K562 (cell line): ENCODE data around the gene SLFN14. TPM values are rescaled to one million over a fixed set of nuclear protein-coding genes. Genes with fewer than 3 reads are reported as not detected.

ENCODE experiments used
- polyA plus RNA-seq, 8 experiments: library from polyadenylated mRNA; depleted of rRNA in 4 of 8; stranded (reverse) in 5 of 8; unstranded in 3 of 8; fragments of >200 nt; fragmentation: Nextera tagmentation in 2 of 8; fragmentation: Illumina TruSeq in 1 of 8; extraction: Ambion mirVana in 2 of 8; extraction: Trizol in 1 of 8; gene quantifications; 2 replicates each; pipeline versions ENCODE4 v1.2.1 to v1.2.3, GENCODE V29; 2011 to 2014; ENCODE audit warnings: inconsistent platforms in 1 of 8, missing spikeins in 1 of 8
- small RNA-seq: library from RNA; depleted of rRNA; stranded (forward); fragments of <200 nt; gene quantifications from one replicate; pipeline ENCODE3, GENCODE V24; 2014
- total RNA-seq, 7 experiments: library from RNA; depleted of rRNA in 6 of 7; stranded (reverse); fragments of >200 nt in 6 of 7; fragmentation: Illumina TruSeq in 2 of 7; extraction: Trizol in 2 of 7; gene quantifications; 2 replicates each; pipeline versions ENCODE4 v1.2.1 to v1.2.3, GENCODE V29; 2011 to 2021; ENCODE audit warnings: low replicate concordance in 1 of 7

Gene SLFN14
- total and polyA plus RNA-seq, 9 of the 15 experiments (the other 6 are each of a cell fraction or from before 2014, with no cell fraction given): 1.3 to 4.3 (median 3.1) TPM

Small RNA genes lying within 50 kb of the gene (small RNA-seq; reads per million reads assigned to genes)
- not detected for gene AC004134.1
- not detected for gene AC015911.1
- 148 reads per million, percentile 99 among the genes with 10 or more reads in this experiment for gene SNORD7

Other genes with a start within 250 kb of the SLFN14 start
Only the 7 nearest of the 11 such genes appear.
- not detected in 2 replicates for gene SLFN11, start 187.2 kb downstream of the SLFN14 start, total RNA-seq (2014; rRNA removed)
- not detected in 2 replicates for gene SLFN11, start 187.2 kb downstream of the SLFN14 start, total RNA-seq (2014; rRNA removed; fragmentation: Illumina TruSeq; extraction: Trizol)
- not detected in 2 replicates for gene SLFN11, start 187.2 kb downstream of the SLFN14 start, total RNA-seq (2015; rRNA removed; fragmentation: Illumina TruSeq; extraction: Trizol)
- 0.04 and 0.20 TPM in 2 replicates for gene SLFN11, start 187.2 kb downstream of the SLFN14 start, total RNA-seq (2021)
- 0.05 and 0.21 TPM in 2 replicates for gene SLFN11, start 187.2 kb downstream of the SLFN14 start, polyA plus RNA-seq (2011; rRNA removed)
- not detected in 2 replicates for gene SLFN11, start 187.2 kb downstream of the SLFN14 start, polyA plus RNA-seq (2014; fragmentation: Illumina TruSeq; extraction: Trizol)
- gene SLFN11, start 187.2 kb downstream of the SLFN14 start, polyA plus RNA-seq (2014; fragmentation: Nextera tagmentation; extraction: Ambion mirVana): not detected
- not detected in 2 replicates for gene SLFN11, start 187.2 kb downstream of the SLFN14 start, polyA plus RNA-seq (2014; rRNA removed)
- 0.09 TPM in 1 of 2 replicates, not detected in the other for gene SLFN12, start 128.3 kb downstream of the SLFN14 start, total RNA-seq (2014; rRNA removed)
- 0.07 TPM in 1 of 2 replicates, not detected in the other for gene SLFN12, start 128.3 kb downstream of the SLFN14 start, total RNA-seq (2014; rRNA removed; fragmentation: Illumina TruSeq; extraction: Trizol)
- not detected in 2 replicates for gene SLFN12, start 128.3 kb downstream of the SLFN14 start, total RNA-seq (2015; rRNA removed; fragmentation: Illumina TruSeq; extraction: Trizol)
- gene SLFN12, start 128.3 kb downstream of the SLFN14 start, total RNA-seq (2021): 0.25 TPM in 1 of 2 replicates, not detected in the other
- not detected in 2 replicates for gene SLFN12, start 128.3 kb downstream of the SLFN14 start, polyA plus RNA-seq (2011; rRNA removed)
- not detected in 2 replicates for gene SLFN12, start 128.3 kb downstream of the SLFN14 start, polyA plus RNA-seq (2014; fragmentation: Illumina TruSeq; extraction: Trizol)
- under 1 TPM in 1 of 2 experiments, not detected in 1; 0.01 TPM for gene SLFN12, start 128.3 kb downstream of the SLFN14 start, polyA plus RNA-seq (2014; fragmentation: Nextera tagmentation; extraction: Ambion mirVana)
- 0.09 TPM in 1 of 2 replicates, not detected in the other for gene SLFN12, start 128.3 kb downstream of the SLFN14 start, polyA plus RNA-seq (2014; rRNA removed)
- 0.24 and 0.27 TPM in 2 replicates for gene SLFN13, start 112.1 kb downstream of the SLFN14 start, total RNA-seq (2014; rRNA removed)
- 0.04 and 0.10 TPM in 2 replicates for gene SLFN13, start 112.1 kb downstream of the SLFN14 start, total RNA-seq (2014; rRNA removed; fragmentation: Illumina TruSeq; extraction: Trizol)
- gene SLFN13, start 112.1 kb downstream of the SLFN14 start, total RNA-seq (2015; rRNA removed; fragmentation: Illumina TruSeq; extraction: Trizol): 0.15 and 0.33 TPM in 2 replicates
- 0.29 and 0.49 TPM in 2 replicates for gene SLFN13, start 112.1 kb downstream of the SLFN14 start, total RNA-seq (2021)
- 0.17 TPM in 1 of 2 replicates, not detected in the other for gene SLFN13, start 112.1 kb downstream of the SLFN14 start, polyA plus RNA-seq (2011; rRNA removed)
- 0.09 and 0.17 TPM in 2 replicates for gene SLFN13, start 112.1 kb downstream of the SLFN14 start, polyA plus RNA-seq (2014; fragmentation: Illumina TruSeq; extraction: Trizol)
- under 1 TPM; 0.06 to 0.11 TPM for gene SLFN13, start 112.1 kb downstream of the SLFN14 start, polyA plus RNA-seq (2014; fragmentation: Nextera tagmentation; extraction: Ambion mirVana)
- 0.27 and 0.97 TPM in 2 replicates for gene SLFN13, start 112.1 kb downstream of the SLFN14 start, polyA plus RNA-seq (2014; rRNA removed)
- 0.04 TPM in 1 of 2 replicates, not detected in the other for gene SLFN12L, start 23.1 kb downstream of the SLFN14 start, total RNA-seq (2014; rRNA removed)
- gene SLFN12L, start 23.1 kb downstream of the SLFN14 start, total RNA-seq (2014; rRNA removed; fragmentation: Illumina TruSeq; extraction: Trizol): 0.07 TPM in 1 of 2 replicates, not detected in the other
- 0.18 and 0.26 TPM in 2 replicates for gene SLFN12L, start 23.1 kb downstream of the SLFN14 start, total RNA-seq (2015; rRNA removed; fragmentation: Illumina TruSeq; extraction: Trizol)
- 0.09 and 0.31 TPM in 2 replicates for gene SLFN12L, start 23.1 kb downstream of the SLFN14 start, total RNA-seq (2021)
- gene SLFN12L, start 23.1 kb downstream of the SLFN14 start, polyA plus RNA-seq (2011; rRNA removed): 0.04 TPM in 1 of 2 replicates, not detected in the other
- 0.09 TPM in 1 of 2 replicates, not detected in the other for gene SLFN12L, start 23.1 kb downstream of the SLFN14 start, polyA plus RNA-seq (2014; fragmentation: Illumina TruSeq; extraction: Trizol)
- under 1 TPM in 1 of 2 experiments, not detected in 1; 0.04 TPM for gene SLFN12L, start 23.1 kb downstream of the SLFN14 start, polyA plus RNA-seq (2014; fragmentation: Nextera tagmentation; extraction: Ambion mirVana)
- gene SLFN12L, start 23.1 kb downstream of the SLFN14 start, polyA plus RNA-seq (2014; rRNA removed): 0.05 TPM in 1 of 2 replicates, not detected in the other
- gene PEX12, start 17.8 kb upstream of the SLFN14 start, total RNA-seq (2014; rRNA removed): 4.6 and 5.6 TPM in 2 replicates
- 6.4 and 6.8 TPM in 2 replicates for gene PEX12, start 17.8 kb upstream of the SLFN14 start, total RNA-seq (2014; rRNA removed; fragmentation: Illumina TruSeq; extraction: Trizol)
- gene PEX12, start 17.8 kb upstream of the SLFN14 start, total RNA-seq (2015; rRNA removed; fragmentation: Illumina TruSeq; extraction: Trizol): 5.8 and 6.4 TPM in 2 replicates
- 5.5 and 6.1 TPM in 2 replicates for gene PEX12, start 17.8 kb upstream of the SLFN14 start, total RNA-seq (2021)
- gene PEX12, start 17.8 kb upstream of the SLFN14 start, polyA plus RNA-seq (2011; rRNA removed): 9.9 and 12.4 TPM in 2 replicates
- 7.9 and 8.4 TPM in 2 replicates for gene PEX12, start 17.8 kb upstream of the SLFN14 start, polyA plus RNA-seq (2014; fragmentation: Illumina TruSeq; extraction: Trizol)
- gene PEX12, start 17.8 kb upstream of the SLFN14 start, polyA plus RNA-seq (2014; fragmentation: Nextera tagmentation; extraction: Ambion mirVana): 1 to 10 TPM; 4.0 to 6.7 TPM
- 4.5 and 4.9 TPM in 2 replicates for gene PEX12, start 17.8 kb upstream of the SLFN14 start, polyA plus RNA-seq (2014; rRNA removed)
- gene AP2B1, start 26.5 kb upstream of the SLFN14 start, total RNA-seq (2014; rRNA removed): 90.5 and 115 TPM in 2 replicates
- gene AP2B1, start 26.5 kb upstream of the SLFN14 start, total RNA-seq (2014; rRNA removed; fragmentation: Illumina TruSeq; extraction: Trizol): 114 and 135 TPM in 2 replicates
- 82.0 and 85.9 TPM in 2 replicates for gene AP2B1, start 26.5 kb upstream of the SLFN14 start, total RNA-seq (2015; rRNA removed; fragmentation: Illumina TruSeq; extraction: Trizol)
- 221 and 245 TPM in 2 replicates for gene AP2B1, start 26.5 kb upstream of the SLFN14 start, total RNA-seq (2021)
- 154 and 287 TPM in 2 replicates for gene AP2B1, start 26.5 kb upstream of the SLFN14 start, polyA plus RNA-seq (2011; rRNA removed)
- 191 and 204 TPM in 2 replicates for gene AP2B1, start 26.5 kb upstream of the SLFN14 start, polyA plus RNA-seq (2014; fragmentation: Illumina TruSeq; extraction: Trizol)
- gene AP2B1, start 26.5 kb upstream of the SLFN14 start, polyA plus RNA-seq (2014; fragmentation: Nextera tagmentation; extraction: Ambion mirVana): 10 to 100 TPM; 60.1 to 63.6 TPM
- 105 and 126 TPM in 2 replicates for gene AP2B1, start 26.5 kb upstream of the SLFN14 start, polyA plus RNA-seq (2014; rRNA removed)
- gene RASL10B, start 170.8 kb upstream of the SLFN14 start, total RNA-seq (2014; rRNA removed): 0.14 and 0.16 TPM in 2 replicates
- 0.04 and 0.06 TPM in 2 replicates for gene RASL10B, start 170.8 kb upstream of the SLFN14 start, total RNA-seq (2014; rRNA removed; fragmentation: Illumina TruSeq; extraction: Trizol)
- 0.07 and 0.11 TPM in 2 replicates for gene RASL10B, start 170.8 kb upstream of the SLFN14 start, total RNA-seq (2015; rRNA removed; fragmentation: Illumina TruSeq; extraction: Trizol)
- 0.11 and 0.22 TPM in 2 replicates for gene RASL10B, start 170.8 kb upstream of the SLFN14 start, total RNA-seq (2021)
- gene RASL10B, start 170.8 kb upstream of the SLFN14 start, polyA plus RNA-seq (2011; rRNA removed): 0.16 and 0.31 TPM in 2 replicates
- gene RASL10B, start 170.8 kb upstream of the SLFN14 start, polyA plus RNA-seq (2014; fragmentation: Illumina TruSeq; extraction: Trizol): 0.11 and 0.12 TPM in 2 replicates
- gene RASL10B, start 170.8 kb upstream of the SLFN14 start, polyA plus RNA-seq (2014; fragmentation: Nextera tagmentation; extraction: Ambion mirVana): not detected
- gene RASL10B, start 170.8 kb upstream of the SLFN14 start, polyA plus RNA-seq (2014; rRNA removed): 0.03 and 0.27 TPM in 2 replicates